Activated CD4-positive, alpha-beta memory T cell treated with anti-CD3 and anti-CD28 coated beads, Interleukin-2, amount 10 ng/mL, durations not matched to agents 7 days and 5 days (primary cell): Measurements from ENCODE around the gene FAM13A. TPM values are rescaled to one million over a fixed set of nuclear protein-coding genes. Genes with fewer than 3 reads are reported as not detected.
"Not testable (repeated sequence)": the region's sequence is repeated elsewhere in the genome, so short reads cannot be mapped to it uniquely, and the experiment has no call there.

Experiments
- CTCF ChIA-PET: fragments of 350-600 bp; sonication (Branson Sonifier 250); formaldehyde crosslinking; loops from one replicate; lab custom pipeline; 2021; ENCODE audit warnings: antibody characterized with exemption, inconsistent platforms; lab: Charles Lee
- POLR2A ChIA-PET: fragments of 350-600 bp; sonication (Branson Sonifier 250); formaldehyde crosslinking; loops from one replicate; lab custom pipeline; 2021; ENCODE audit warnings: antibody characterized with exemption; lab: Charles Lee
- DNase-seq: peaks from one replicate; pipeline ENCODE4 v3.0.0-alpha.2; 2020
- H3K27ac Mint-ChIP-seq: one replicate; pipeline ENCODE4 v1.8.0; 2021; ENCODE audit warnings: mild to moderate bottlenecking, mixed read lengths
- H3K27me3 Mint-ChIP-seq: one replicate; pipeline ENCODE4 v1.8.0; 2021; ENCODE audit warnings: mixed read lengths
- H3K36me3 Mint-ChIP-seq: one replicate; pipeline ENCODE4 v1.8.0; 2021; ENCODE audit warnings: low read depth, mixed read lengths
- H3K4me1 Mint-ChIP-seq: one replicate; pipeline ENCODE4 v1.8.0; 2021; ENCODE audit warnings: mixed read lengths
- H3K4me3 Mint-ChIP-seq: one replicate; pipeline ENCODE4 v1.8.0; 2021; ENCODE audit warnings: mild to moderate bottlenecking, mixed read lengths
- H3K9me3 Mint-ChIP-seq: one replicate; pipeline ENCODE4 v1.8.0; 2021; ENCODE audit warnings: mixed read lengths
- total RNA-seq, 2 experiments: library from RNA; stranded (reverse); gene quantifications; one replicate each; pipeline ENCODE4 v1.2.3, GENCODE V29; 2021

Gene FAM13A
- total RNA-seq, 2 experiments from 2014 or later = 9.5 to 10.1 TPM

- peaks cover 3% of the 10 kb centered on the region for H3K27me3 Mint-ChIP-seq
- no peak overlapping the region for H3K4me3 Mint-ChIP-seq
- H3K9me3 Mint-ChIP-seq = no peaks in the 10 kb centered on the region
- no peak overlapping the region for H3K27ac Mint-ChIP-seq
- no peak for DNase-seq
- POLR2A ChIA-PET = no interaction called here
- peaks cover 2% of the 10 kb centered on the region for H3K4me1 Mint-ChIP-seq
- CTCF ChIA-PET = interaction anchor here (0.7 kb wide), 1 partner anchor 487 kb away, joined by 3 read pairs; no protein-coding TSS in a partner anchor
- H3K36me3 Mint-ChIP-seq = no peaks in the 10 kb centered on the region
Measured at GRCh38 chr4:89026542-89026941, 30.4 kb downstream of the FAM13A start.

GRCh38 chr4:89024051-89024675 is 32.8 kb downstream of the FAM13A start:
- H3K36me3 Mint-ChIP-seq = no peaks in the 10 kb centered on the region
- H3K4me3 Mint-ChIP-seq = no peak overlapping the region
- ChIA-PET CTCF (interaction anchor here (0.7 to 5.3 kb wide), 17 partner anchors 16 to 501 kb away, joined by 3 to 118 read pairs (median 4); partner anchors contain the start of gene PYURF), POLR2A (interaction anchor here (0.8 kb wide), 1 partner anchor 205 kb away, joined by 3 read pairs; no protein-coding TSS in a partner anchor)
- peak; percentile 44 for DNase-seq
- no peaks in the 10 kb centered on the region for H3K9me3 Mint-ChIP-seq
- no peaks in the 10 kb centered on the region for H3K4me1 Mint-ChIP-seq
- H3K27me3 Mint-ChIP-seq = no peaks in the 10 kb centered on the region
- H3K27ac Mint-ChIP-seq = no peak overlapping the region

GRCh38 chr4:89023140-89023539 is 33.8 kb downstream of the FAM13A start:
- ChIA-PET POLR2A (interaction anchor here (0.8 to 2.1 kb wide), 2 partner anchors 204 kb away, joined by 3 to 6 read pairs; no protein-coding TSS in a partner anchor), CTCF (interaction anchor here (0.6 to 5.3 kb wide), 18 partner anchors 8 to 500 kb away, joined by 3 to 118 read pairs (median 4); partner anchors contain the start of gene PYURF)
- no peaks in the 10 kb centered on the region for H3K36me3 Mint-ChIP-seq
- no peaks in the 10 kb centered on the region for H3K4me1 Mint-ChIP-seq
- no peak overlapping the region for H3K4me3 Mint-ChIP-seq
- no peaks in the 10 kb centered on the region for H3K27me3 Mint-ChIP-seq
- H3K9me3 Mint-ChIP-seq = no peaks in the 10 kb centered on the region
- no peak overlapping the region for H3K27ac Mint-ChIP-seq
- no peak for DNase-seq

- no peaks in the 10 kb centered on the region for H3K4me1 Mint-ChIP-seq
- ChIA-PET CTCF (interaction anchor here (0.6 to 5.3 kb wide), 14 partner anchors 9 to 496 kb away, joined by 3 to 118 read pairs (median 5); no protein-coding TSS in a partner anchor), POLR2A (interaction anchor here (2.1 kb wide), 1 partner anchor 204 kb away, joined by 6 read pairs; no protein-coding TSS in a partner anchor)
- no peak for DNase-seq
- no peaks in the 10 kb centered on the region for H3K9me3 Mint-ChIP-seq
- H3K27ac Mint-ChIP-seq = no peak overlapping the region
- H3K4me3 Mint-ChIP-seq = no peak overlapping the region
- H3K36me3 Mint-ChIP-seq = no peaks in the 10 kb centered on the region
- no peaks in the 10 kb centered on the region for H3K27me3 Mint-ChIP-seq
Measured at GRCh38 chr4:89022426-89023128, 34.4 kb downstream of the FAM13A start.

GRCh38 chr4:89021684-89022083 is 35.3 kb downstream of the FAM13A start:
- POLR2A ChIA-PET = interaction anchor here (2.1 kb wide), 1 partner anchor 203 kb away, joined by 6 read pairs; no protein-coding TSS in a partner anchor
- no peak overlapping the region for H3K27ac Mint-ChIP-seq

GRCh38 chr4:89021062-89021461 is 35.9 kb downstream of the FAM13A start:
- Mint-ChIP-seq H3K27ac (no peak overlapping the region), H3K9me3 (no peaks in the 10 kb centered on the region), H3K36me3 (no peaks in the 10 kb centered on the region), H3K4me3 (no peak overlapping the region), H3K4me1 (no peaks in the 10 kb centered on the region), H3K27me3 (no peaks in the 10 kb centered on the region)
- ChIA-PET CTCF (interaction anchor here (1.0 to 5.3 kb wide), 4 partner anchors 203 to 495 kb away, joined by 3 to 118 read pairs (median 12); no protein-coding TSS in a partner anchor), POLR2A (interaction anchor here (2.1 kb wide), 1 partner anchor 202 kb away, joined by 6 read pairs; no protein-coding TSS in a partner anchor)
- no peak for DNase-seq

More at GRCh38 chr4:89021684-89022083, 35.3 kb downstream of the FAM13A start:
- H3K4me1 Mint-ChIP-seq = no peaks in the 10 kb centered on the region
- no peaks in the 10 kb centered on the region for H3K9me3 Mint-ChIP-seq
- CTCF ChIA-PET = interaction anchor here (1.0 to 5.3 kb wide), 7 partner anchors 10 to 495 kb away, joined by 3 to 118 read pairs (median 8); no protein-coding TSS in a partner anchor
- no peaks in the 10 kb centered on the region for H3K36me3 Mint-ChIP-seq
- no peak for DNase-seq
- no peaks in the 10 kb centered on the region for H3K27me3 Mint-ChIP-seq
- H3K4me3 Mint-ChIP-seq = no peak overlapping the region

- H3K27ac Mint-ChIP-seq, H3K36me3 Mint-ChIP-seq, H3K4me3 Mint-ChIP-seq, CTCF ChIA-PET, POLR2A ChIA-PET, H3K9me3 Mint-ChIP-seq, H3K27me3 Mint-ChIP-seq, H3K4me1 Mint-ChIP-seq, DNase-seq: not testable (repeated sequence)
Measured at GRCh38 chr4:89014897-89015296, 42.1 kb downstream of the FAM13A start.

GRCh38 chr4:89009761-89010369 is 47.1 kb downstream of the FAM13A start:
- CTCF ChIA-PET = no interaction called here
- Mint-ChIP-seq H3K4me3 (no peak overlapping the region), H3K9me3 (peaks cover 5% of the 10 kb centered on the region), H3K27me3 (peaks cover 3% of the 10 kb centered on the region), H3K4me1 (no peaks in the 10 kb centered on the region), H3K27ac (no peak overlapping the region), H3K36me3 (no peaks in the 10 kb centered on the region)
- POLR2A ChIA-PET = no interaction called here
- no peak for DNase-seq

GRCh38 chr4:89009115-89009514 is 47.9 kb downstream of the FAM13A start:
- ChIA-PET POLR2A (no interaction called here), CTCF (no interaction called here)
- H3K4me1 Mint-ChIP-seq = no peaks in the 10 kb centered on the region
- no peaks in the 10 kb centered on the region for H3K9me3 Mint-ChIP-seq
- no peak overlapping the region for H3K27ac Mint-ChIP-seq
- H3K36me3 Mint-ChIP-seq = no peaks in the 10 kb centered on the region
- no peak overlapping the region for H3K4me3 Mint-ChIP-seq
- no peak for DNase-seq
- H3K27me3 Mint-ChIP-seq = peaks cover 3% of the 10 kb centered on the region

GRCh38 chr4:89008166-89008565 is 48.8 kb downstream of the FAM13A start:
- H3K27ac Mint-ChIP-seq = no peak overlapping the region
- H3K36me3 Mint-ChIP-seq = no peaks in the 10 kb centered on the region
- no peaks in the 10 kb centered on the region for H3K4me1 Mint-ChIP-seq
- peaks cover 3% of the 10 kb centered on the region for H3K27me3 Mint-ChIP-seq
- H3K4me3 Mint-ChIP-seq = no peak overlapping the region
- ChIA-PET CTCF (interaction anchor here (0.7 kb wide), 1 partner anchor 15 kb away, joined by 3 read pairs; no protein-coding TSS in a partner anchor), POLR2A (no interaction called here)
- no peaks in the 10 kb centered on the region for H3K9me3 Mint-ChIP-seq
- no peak for DNase-seq

GRCh38 chr4:89007338-89007939 is 49.5 kb downstream of the FAM13A start:
- CTCF ChIA-PET = no interaction called here
- Mint-ChIP-seq H3K27ac (no peak overlapping the region), H3K36me3 (no peaks in the 10 kb centered on the region)

GRCh38 chr4:89006307-89006706 is 50.7 kb downstream of the FAM13A start:
- no peaks in the 10 kb centered on the region for H3K27me3 Mint-ChIP-seq
- no peaks in the 10 kb centered on the region for H3K9me3 Mint-ChIP-seq
- no peak overlapping the region for H3K4me3 Mint-ChIP-seq
- no peaks in the 10 kb centered on the region for H3K36me3 Mint-ChIP-seq
- no peak for DNase-seq
- H3K27ac Mint-ChIP-seq = no peak overlapping the region
- POLR2A ChIA-PET = no interaction called here
- H3K4me1 Mint-ChIP-seq = no peaks in the 10 kb centered on the region
- CTCF ChIA-PET = no interaction called here

More at GRCh38 chr4:89007338-89007939, 49.5 kb downstream of the FAM13A start:
- POLR2A ChIA-PET = no interaction called here
- DNase-seq = no peak
- Mint-ChIP-seq H3K27me3 (peaks cover 3% of the 10 kb centered on the region), H3K9me3 (no peaks in the 10 kb centered on the region), H3K4me3 (no peak overlapping the region), H3K4me1 (no peaks in the 10 kb centered on the region)
